LNCaP clone FGC (cell line): Measurements from ENCODE around the gene CNNM1.

Source experiments
- DNase-seq: peaks from one replicate; pipeline ENCODE4 v3.0.0-alpha.2; 2011; ENCODE audit warnings: low read depth
- H3K4me3 ChIP-seq: 2 replicates; pipeline ENCODE4 v1.5.1; 2011; ENCODE audit warnings: mild to moderate bottlenecking, low read depth, low read length, control low read depth
- CTCF ChIP-seq: IDR thresholded peaks from 2 replicates; pipeline ENCODE4 v1.5.1; 2012; ENCODE audit warnings: mild to moderate bottlenecking; ENCODE audit not compliant: control insufficient read depth, insufficient read depth; ENCODE audit errors: extremely low read depth

CNNM1 gene

GRCh38 chr10:99433378-99434020, 104.3 kb downstream of the CNNM1 start:
- peak; percentile 24; the same call in 1 of the 2 replicates for TF ChIP-seq CTCF
- H3K4me3 ChIP-seq: no peak overlapping the region
- DNase-seq: no peak

- no peak for DNase-seq
- TF ChIP-seq CTCF: peak; percentile 57
Observed at GRCh38 chr10:99435986-99436638, 107.0 kb downstream of the CNNM1 start.

GRCh38 chr10:99438890-99439289, 109.7 kb downstream of the CNNM1 start:
- no peak overlapping the region for H3K4me3 ChIP-seq
- no peak for DNase-seq
- TF ChIP-seq CTCF: no peak

More at GRCh38 chr10:99435986-99436638, 107.0 kb downstream of the CNNM1 start:
- no peak overlapping the region for H3K4me3 ChIP-seq

- TF ChIP-seq CTCF: no peak
- H3K4me3 ChIP-seq: no peak overlapping the region
- no peak for DNase-seq
Observed at GRCh38 chr10:99442394-99442793, 113.2 kb downstream of the CNNM1 start.

GRCh38 chr10:99443500-99443899, 114.3 kb downstream of the CNNM1 start:
- DNase-seq: peak; percentile 39

More at GRCh38 chr10:99443500-99443899, 114.3 kb downstream of the CNNM1 start:
- TF ChIP-seq CTCF: no peak
- no peak overlapping the region for H3K4me3 ChIP-seq
